Measurements from ENCODE around the gene TULP4.
"Not testable (repeated sequence)": the region's sequence is repeated elsewhere in the genome, so short reads cannot be mapped to it uniquely, and the experiment has no call there.

The TULP4 gene

GRCh38 chr6:158382491-158382890, 70.2 kb downstream of the TULP4 start:
- peaks cover 73% of the 10 kb centered on the region; the same call in 1 of the 2 replicates for H4K20me1 ChIP-seq
- TF ChIP-seq Cebpa-rat (IDR thresholded peaks at IDR 0.05), result no peak
- H3K9ac ChIP-seq, result no peak overlapping the region
- H3K27ac ChIP-seq, result no peak overlapping the region
- no peak overlapping the region for H3K4me2 ChIP-seq
- H3K4me3 ChIP-seq, result no peak overlapping the region
- no peaks in the 10 kb centered on the region for H3K9me3 ChIP-seq
- H3K4me1 ChIP-seq, result peaks cover 6% of the 10 kb centered on the region
- no peaks in the 10 kb centered on the region for H3K36me3 ChIP-seq
- no peaks in the 10 kb centered on the region for H3K27me3 ChIP-seq

- Histone ChIP-seq H3K36me3 (no peaks in the 10 kb centered on the region), H3K9ac (no peak overlapping the region), H3K4me1 (peaks cover 12% of the 10 kb centered on the region), H4K20me1 (peaks cover 74% of the 10 kb centered on the region; the same call in 1 of the 2 replicates), H3K27me3 (no peaks in the 10 kb centered on the region), H3K4me2 (no peak overlapping the region), H3K27ac (no peak overlapping the region), H3K9me3 (no peaks in the 10 kb centered on the region), H3K4me3 (no peak overlapping the region)
- TF ChIP-seq Cebpa-rat (IDR thresholded peaks at IDR 0.05), result no peak
Observed at GRCh38 chr6:158383057-158383456, 70.8 kb downstream of the TULP4 start.

GRCh38 chr6:158383542-158383941, 71.3 kb downstream of the TULP4 start:
- H3K36me3 ChIP-seq, result no peaks in the 10 kb centered on the region
- no peak for TF ChIP-seq Cebpa-rat (IDR thresholded peaks at IDR 0.05)
- H3K4me2 ChIP-seq, result no peak overlapping the region
- H3K4me3 ChIP-seq, result no peak overlapping the region
- H3K27ac ChIP-seq, result no peak overlapping the region
- H3K4me1 ChIP-seq, result peaks cover 17% of the 10 kb centered on the region
- H3K9ac ChIP-seq, result no peak overlapping the region
- H3K9me3 ChIP-seq, result no peaks in the 10 kb centered on the region
- no peaks in the 10 kb centered on the region for H3K27me3 ChIP-seq
- H4K20me1 ChIP-seq, result peaks cover 74% of the 10 kb centered on the region; the same call in 1 of the 2 replicates

GRCh38 chr6:158384671-158385110, 72.4 kb downstream of the TULP4 start:
- no peak for TF ChIP-seq Cebpa-rat (IDR thresholded peaks at IDR 0.05)
- H3K36me3 ChIP-seq, result no peaks in the 10 kb centered on the region
- H3K9ac ChIP-seq, result no peak overlapping the region
- H3K9me3 ChIP-seq, result no peaks in the 10 kb centered on the region
- H3K27me3 ChIP-seq, result no peaks in the 10 kb centered on the region
- peaks cover 71% of the 10 kb centered on the region; the same call in 1 of the 2 replicates for H4K20me1 ChIP-seq
- H3K4me2 ChIP-seq, result no peak overlapping the region
- H3K4me1 ChIP-seq, result peaks cover 19% of the 10 kb centered on the region
- H3K4me3 ChIP-seq, result no peak overlapping the region
- H3K27ac ChIP-seq, result no peak overlapping the region

- no peak overlapping the region for H3K4me3 ChIP-seq
- no peak overlapping the region for H3K27ac ChIP-seq
- peaks cover 16% of the 10 kb centered on the region for H3K9me3 ChIP-seq
- no peak overlapping the region for H3K4me2 ChIP-seq
- no peak for TF ChIP-seq Cebpa-rat (IDR thresholded peaks at IDR 0.05)
- no peak overlapping the region for H3K9ac ChIP-seq
- no peaks in the 10 kb centered on the region for H3K27me3 ChIP-seq
- H3K36me3 ChIP-seq, result peaks cover 9% of the 10 kb centered on the region
- H4K20me1 ChIP-seq, result peaks cover 48% of the 10 kb centered on the region; the same call in 1 of the 2 replicates
- peaks cover 19% of the 10 kb centered on the region for H3K4me1 ChIP-seq
Observed at GRCh38 chr6:158387036-158387435, 74.8 kb downstream of the TULP4 start.

GRCh38 chr6:158387578-158387977, 75.3 kb downstream of the TULP4 start:
- H3K4me2 ChIP-seq, result no peak overlapping the region
- no peak overlapping the region for H3K9ac ChIP-seq
- H3K27me3 ChIP-seq, result no peaks in the 10 kb centered on the region
- H3K4me1 ChIP-seq, result peaks cover 19% of the 10 kb centered on the region
- H3K36me3 ChIP-seq, result peaks cover 15% of the 10 kb centered on the region
- peaks cover 42% of the 10 kb centered on the region; the same call in 1 of the 2 replicates for H4K20me1 ChIP-seq
- H3K27ac ChIP-seq, result no peak overlapping the region
- H3K9me3 ChIP-seq, result peaks cover 21% of the 10 kb centered on the region
- H3K4me3 ChIP-seq, result no peak overlapping the region
- TF ChIP-seq Cebpa-rat (IDR thresholded peaks at IDR 0.05), result no peak

GRCh38 chr6:158388727-158389126, 76.5 kb downstream of the TULP4 start:
- no peak overlapping the region for H3K9ac ChIP-seq
- TF ChIP-seq Cebpa-rat (IDR thresholded peaks at IDR 0.05), result no peak
- H4K20me1 ChIP-seq, result peaks cover 32% of the 10 kb centered on the region; the same call in 1 of the 2 replicates
- peaks cover 26% of the 10 kb centered on the region for H3K36me3 ChIP-seq
- H3K27me3 ChIP-seq, result no peaks in the 10 kb centered on the region
- H3K9me3 ChIP-seq, result peaks cover 33% of the 10 kb centered on the region
- H3K27ac ChIP-seq, result no peak overlapping the region
- peaks cover 19% of the 10 kb centered on the region for H3K4me1 ChIP-seq
- H3K4me2 ChIP-seq, result no peak overlapping the region
- no peak overlapping the region for H3K4me3 ChIP-seq

GRCh38 chr6:158389193-158389919, 77.1 kb downstream of the TULP4 start:
- H3K27ac ChIP-seq, result no peak overlapping the region
- TF ChIP-seq Cebpa-rat (IDR thresholded peaks at IDR 0.05), result no peak
- H3K4me2 ChIP-seq, result no peak overlapping the region
- H4K20me1 ChIP-seq, result peaks cover 27% of the 10 kb centered on the region; the same call in 1 of the 2 replicates
- no peak overlapping the region for H3K4me3 ChIP-seq
- peaks cover 19% of the 10 kb centered on the region for H3K4me1 ChIP-seq
- H3K27me3 ChIP-seq, result no peaks in the 10 kb centered on the region
- peaks cover 32% of the 10 kb centered on the region for H3K36me3 ChIP-seq
- no peak overlapping the region for H3K9ac ChIP-seq
- H3K9me3 ChIP-seq, result peaks cover 39% of the 10 kb centered on the region

- peaks cover 39% of the 10 kb centered on the region for H3K9me3 ChIP-seq
- H3K27me3 ChIP-seq, result no peaks in the 10 kb centered on the region
- peaks cover 33% of the 10 kb centered on the region for H3K36me3 ChIP-seq
- H3K27ac ChIP-seq, result no peak overlapping the region
- no peak overlapping the region for H3K4me3 ChIP-seq
- peaks cover 19% of the 10 kb centered on the region for H3K4me1 ChIP-seq
- no peak overlapping the region for H3K9ac ChIP-seq
- TF ChIP-seq Cebpa-rat (IDR thresholded peaks at IDR 0.05), result no peak
- no peak overlapping the region for H3K4me2 ChIP-seq
- peaks cover 11% of the 10 kb centered on the region; the same call in 1 of the 2 replicates for H4K20me1 ChIP-seq
Observed at GRCh38 chr6:158391276-158391675, 79.0 kb downstream of the TULP4 start.

- not testable (repeated sequence) for H3K27me3 ChIP-seq, H3K9ac ChIP-seq, H3K27ac ChIP-seq, H3K4me2 ChIP-seq, H3K4me3 ChIP-seq
- H3K36me3 ChIP-seq, result peaks cover 33% of the 10 kb centered on the region
- H3K4me1 ChIP-seq, result peaks cover 18% of the 10 kb centered on the region
- peaks cover 11% of the 10 kb centered on the region; the same call in 1 of the 2 replicates for H4K20me1 ChIP-seq
- H3K9me3 ChIP-seq, result peaks cover 39% of the 10 kb centered on the region
Observed at GRCh38 chr6:158391977-158392376, 79.7 kb downstream of the TULP4 start.
